Neural cell (in vitro differentiated cells): ENCODE measurements around the gene HS6ST2. TPM values are rescaled to one million over a fixed set of nuclear protein-coding genes. Genes with fewer than 3 reads are reported as not detected.

Source experiments
- H2AFZ ChIP-seq: fragments of 200-600, 300-800 bp; sonication (generic), shearing (Covaris generic); 2 replicates; pipeline ENCODE4 v1.6.0; 2014; ENCODE audit warnings: low read depth, mild to moderate bottlenecking, antibody characterized with exemption, low read length, moderate library complexity
- H3F3A ChIP-seq: fragments of 200-600 bp; shearing (Covaris generic); 2 replicates; pipeline ENCODE4 v1.6.1; 2016; ENCODE audit warnings: mild to moderate bottlenecking, moderate library complexity, mixed read lengths, antibody characterized with exemption, low read length; ENCODE audit not compliant: insufficient read depth, poor library complexity, severe bottlenecking
- H3K27ac ChIP-seq: fragments of 200-600, 300-800 bp; sonication (generic), shearing (Covaris generic); 2 replicates; pipeline ENCODE4 v1.5.1; 2014; ENCODE audit warnings: mild to moderate bottlenecking, low read length, moderate library complexity
- H3K27me3 ChIP-seq: fragments of 300-800, 200-600 bp; sonication (generic), shearing (Covaris generic); 2 replicates; pipeline ENCODE4 v1.6.0; 2014; ENCODE audit warnings: mild to moderate bottlenecking, low read depth, low read length, moderate library complexity; ENCODE audit not compliant: insufficient read depth
- H3K36me3 ChIP-seq: fragments of 300-800, 200-600 bp; sonication (generic), shearing (Covaris generic); 2 replicates; pipeline ENCODE4 v1.5.1; 2014; ENCODE audit warnings: mild to moderate bottlenecking, antibody characterized with exemption, low read length, moderate library complexity; ENCODE audit not compliant: insufficient read depth
- H3K4me2 ChIP-seq: fragments of 300-800, 200-600 bp; sonication (generic), shearing (Covaris generic); 2 replicates; pipeline ENCODE4 v1.6.0; 2014; ENCODE audit warnings: mild to moderate bottlenecking, low read length
- H3K4me3 ChIP-seq: fragments of 300-800, 200-600 bp; sonication (generic), shearing (Covaris generic); 2 replicates; pipeline ENCODE4 v1.5.1; 2014; ENCODE audit warnings: mild to moderate bottlenecking, low read length, moderate library complexity
- H3K79me2 ChIP-seq: fragments of 200-600 bp; shearing (Covaris generic); replicated peaks from 2 replicates; pipeline ENCODE4 v1.6.0; 2014; ENCODE audit warnings: mild to moderate bottlenecking, low read length, moderate library complexity; ENCODE audit not compliant: insufficient read depth
- H3K9ac ChIP-seq: fragments of 300-800, 200-600 bp; sonication (generic), shearing (Covaris generic); 2 replicates; pipeline ENCODE4 v1.6.1; 2016; ENCODE audit warnings: mild to moderate bottlenecking, low read length, mixed read lengths
- H3K9me2 ChIP-seq: fragments of 200-600 bp; shearing (Covaris generic); 2 replicates; pipeline ENCODE4 v1.6.1; 2016; ENCODE audit warnings: mild to moderate bottlenecking, low read length, mixed read lengths; ENCODE audit not compliant: insufficient read depth
- H3K9me3 ChIP-seq: fragments of 200-600, 300-800 bp; sonication (generic), shearing (Covaris generic); 2 replicates; pipeline ENCODE4 v1.6.1; 2016; ENCODE audit warnings: mild to moderate bottlenecking, mixed run types, low read length, moderate library complexity, mixed read lengths
- H4K20me1 ChIP-seq: fragments of 200-600 bp; shearing (Covaris generic); 2 replicates; pipeline ENCODE4 v1.6.1; 2016; ENCODE audit warnings: mild to moderate bottlenecking, mixed run types; ENCODE audit not compliant: insufficient read depth
- EP300 ChIP-seq: fragments of 450-650 bp; conservative IDR thresholded peaks from 2 replicates; pipeline ENCODE4 v1.6.1; 2014; ENCODE audit warnings: antibody characterized with exemption, mild to moderate bottlenecking, moderate library complexity; ENCODE audit not compliant: poor library complexity, severe bottlenecking
- EZH2 ChIP-seq: fragments of 200-600, 300-800 bp; shearing (Covaris generic), sonication (generic); IDR thresholded peaks from 2 replicates; pipeline ENCODE4 v1.6.1; 2014; ENCODE audit warnings: antibody characterized with exemption, low read length, borderline replicate concordance, mild to moderate bottlenecking; ENCODE audit not compliant: insufficient read depth, poor library complexity, severe bottlenecking
- MXI1 ChIP-seq: fragments of 450-650 bp; conservative IDR thresholded peaks from 2 replicates; pipeline ENCODE4 v1.6.1; 2014; ENCODE audit warnings: antibody characterized with exemption, mild to moderate bottlenecking; ENCODE audit not compliant: poor library complexity, severe bottlenecking
- POLR2AphosphoS5 ChIP-seq: IDR thresholded peaks from 2 replicates; pipeline ENCODE4 v1.6.1; 2012
- RAD21 ChIP-seq: fragments of 450-650 bp; conservative IDR thresholded peaks from 2 replicates; pipeline ENCODE4 v1.6.1; 2014; ENCODE audit warnings: antibody characterized with exemption, mild to moderate bottlenecking, moderate library complexity
- SMC3 ChIP-seq: fragments of 450-650 bp; conservative IDR thresholded peaks from 2 replicates; pipeline ENCODE4 v1.6.1; 2014; ENCODE audit warnings: antibody characterized with exemption, mild to moderate bottlenecking, moderate library complexity; ENCODE audit not compliant: poor library complexity
- polyA plus RNA-seq: library from polyadenylated mRNA; depleted of rRNA; stranded (reverse); fragments of >200 nt; gene quantifications from 2 replicates; pipeline ENCODE4 v1.2.3, GENCODE V29; 2014
- TF ChIP-seq, protein P1 (sequence below): fragments of 450-650 bp; IDR thresholded peaks from 2 replicates; pipeline ENCODE4 v1.5.1; 2014; ENCODE audit warnings: antibody characterized with exemption, mild to moderate bottlenecking, moderate library complexity; ENCODE audit not compliant: poor library complexity, severe bottlenecking
- TF ChIP-seq, protein P2 (sequence below): IDR thresholded peaks from 2 replicates; pipeline ENCODE4 v1.6.1; 2012; ENCODE audit warnings: borderline replicate concordance

The HS6ST2 gene
- polyA plus RNA-seq, 1 donor from 2014 or later: 43.0 TPM

DNA sequence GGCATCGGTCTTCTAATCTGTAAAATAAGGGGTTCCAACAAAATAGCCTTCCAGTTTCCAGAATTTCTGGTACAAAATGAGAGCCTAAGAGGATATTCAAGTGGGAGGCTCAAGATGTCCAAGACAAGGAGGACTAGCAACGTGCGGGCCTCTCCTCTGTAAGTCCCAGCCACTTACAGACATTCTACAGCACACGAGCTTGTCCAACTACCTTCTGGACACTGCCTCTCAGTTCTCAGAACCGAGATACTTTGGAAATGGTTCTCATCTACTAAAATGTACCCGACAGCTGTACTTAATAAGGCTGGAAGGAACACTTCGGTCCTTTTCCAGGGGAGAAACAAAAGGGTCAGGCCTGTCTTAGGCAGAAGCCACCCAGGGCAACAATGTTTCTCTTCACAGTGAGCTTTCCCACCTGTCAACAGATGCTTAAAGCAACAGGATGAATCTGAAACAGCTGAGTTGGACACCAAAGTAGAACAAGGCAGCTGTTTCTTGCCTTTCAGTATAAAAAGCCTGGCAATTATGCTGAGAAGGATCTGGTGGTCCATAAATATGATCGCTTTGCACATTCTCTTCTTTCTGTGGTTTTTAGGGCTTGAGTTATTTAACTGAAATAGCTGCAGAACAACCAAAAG, 127.0 kb downstream of the HS6ST2 start:
- Histone ChIP-seq H4K20me1 (no peaks in the 10 kb centered on the region), H3K27ac (no peak overlapping the region), H3K9me2 (no peaks in the 10 kb centered on the region), H3K27me3 (no peaks in the 10 kb centered on the region), H2AFZ (no peak overlapping the region), H3K4me2 (no peak overlapping the region), H3K4me3 (no peak overlapping the region), H3K9me3 (no peaks in the 10 kb centered on the region), H3K9ac (no peak overlapping the region), H3F3A (no peaks in the 10 kb centered on the region), H3K36me3 (no peaks in the 10 kb centered on the region), H3K79me2 (no peaks in the 10 kb centered on the region)
- TF ChIP-seq, protein P1, sequence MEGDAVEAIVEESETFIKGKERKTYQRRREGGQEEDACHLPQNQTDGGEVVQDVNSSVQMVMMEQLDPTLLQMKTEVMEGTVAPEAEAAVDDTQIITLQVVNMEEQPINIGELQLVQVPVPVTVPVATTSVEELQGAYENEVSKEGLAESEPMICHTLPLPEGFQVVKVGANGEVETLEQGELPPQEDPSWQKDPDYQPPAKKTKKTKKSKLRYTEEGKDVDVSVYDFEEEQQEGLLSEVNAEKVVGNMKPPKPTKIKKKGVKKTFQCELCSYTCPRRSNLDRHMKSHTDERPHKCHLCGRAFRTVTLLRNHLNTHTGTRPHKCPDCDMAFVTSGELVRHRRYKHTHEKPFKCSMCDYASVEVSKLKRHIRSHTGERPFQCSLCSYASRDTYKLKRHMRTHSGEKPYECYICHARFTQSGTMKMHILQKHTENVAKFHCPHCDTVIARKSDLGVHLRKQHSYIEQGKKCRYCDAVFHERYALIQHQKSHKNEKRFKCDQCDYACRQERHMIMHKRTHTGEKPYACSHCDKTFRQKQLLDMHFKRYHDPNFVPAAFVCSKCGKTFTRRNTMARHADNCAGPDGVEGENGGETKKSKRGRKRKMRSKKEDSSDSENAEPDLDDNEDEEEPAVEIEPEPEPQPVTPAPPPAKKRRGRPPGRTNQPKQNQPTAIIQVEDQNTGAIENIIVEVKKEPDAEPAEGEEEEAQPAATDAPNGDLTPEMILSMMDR: no peak
- TF ChIP-seq RAD21: no peak
- TF ChIP-seq, protein P2, sequence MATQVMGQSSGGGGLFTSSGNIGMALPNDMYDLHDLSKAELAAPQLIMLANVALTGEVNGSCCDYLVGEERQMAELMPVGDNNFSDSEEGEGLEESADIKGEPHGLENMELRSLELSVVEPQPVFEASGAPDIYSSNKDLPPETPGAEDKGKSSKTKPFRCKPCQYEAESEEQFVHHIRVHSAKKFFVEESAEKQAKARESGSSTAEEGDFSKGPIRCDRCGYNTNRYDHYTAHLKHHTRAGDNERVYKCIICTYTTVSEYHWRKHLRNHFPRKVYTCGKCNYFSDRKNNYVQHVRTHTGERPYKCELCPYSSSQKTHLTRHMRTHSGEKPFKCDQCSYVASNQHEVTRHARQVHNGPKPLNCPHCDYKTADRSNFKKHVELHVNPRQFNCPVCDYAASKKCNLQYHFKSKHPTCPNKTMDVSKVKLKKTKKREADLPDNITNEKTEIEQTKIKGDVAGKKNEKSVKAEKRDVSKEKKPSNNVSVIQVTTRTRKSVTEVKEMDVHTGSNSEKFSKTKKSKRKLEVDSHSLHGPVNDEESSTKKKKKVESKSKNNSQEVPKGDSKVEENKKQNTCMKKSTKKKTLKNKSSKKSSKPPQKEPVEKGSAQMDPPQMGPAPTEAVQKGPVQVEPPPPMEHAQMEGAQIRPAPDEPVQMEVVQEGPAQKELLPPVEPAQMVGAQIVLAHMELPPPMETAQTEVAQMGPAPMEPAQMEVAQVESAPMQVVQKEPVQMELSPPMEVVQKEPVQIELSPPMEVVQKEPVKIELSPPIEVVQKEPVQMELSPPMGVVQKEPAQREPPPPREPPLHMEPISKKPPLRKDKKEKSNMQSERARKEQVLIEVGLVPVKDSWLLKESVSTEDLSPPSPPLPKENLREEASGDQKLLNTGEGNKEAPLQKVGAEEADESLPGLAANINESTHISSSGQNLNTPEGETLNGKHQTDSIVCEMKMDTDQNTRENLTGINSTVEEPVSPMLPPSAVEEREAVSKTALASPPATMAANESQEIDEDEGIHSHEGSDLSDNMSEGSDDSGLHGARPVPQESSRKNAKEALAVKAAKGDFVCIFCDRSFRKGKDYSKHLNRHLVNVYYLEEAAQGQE: no peak
- TF ChIP-seq MXI1: no peak
- no peak for TF ChIP-seq EZH2
- no peak for TF ChIP-seq POLR2AphosphoS5
- no peak for TF ChIP-seq SMC3
- TF ChIP-seq EP300: no peak

DNA sequence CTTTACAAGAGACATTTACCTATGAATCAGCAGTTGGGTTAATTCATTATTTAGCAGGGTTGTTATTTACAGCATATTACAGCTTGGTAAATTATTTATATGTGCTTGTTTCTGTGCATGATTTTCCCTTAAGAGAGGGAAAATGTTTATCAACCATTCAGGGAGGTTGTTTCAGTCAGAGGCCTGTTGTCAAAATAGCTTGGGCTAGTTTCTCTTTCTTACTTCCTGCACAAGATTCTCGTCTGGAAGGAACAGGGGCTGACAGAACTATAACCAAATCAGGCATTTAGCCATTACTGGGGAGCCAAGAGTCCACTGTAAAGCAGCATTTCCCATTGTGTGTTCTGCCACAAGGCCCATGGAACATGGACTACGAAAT, 135.8 kb downstream of the HS6ST2 start:
- no peak overlapping the region for H2AFZ ChIP-seq

More for the DNA sequence above, 135.8 kb downstream of the HS6ST2 start:
- Histone ChIP-seq H4K20me1 (no peaks in the 10 kb centered on the region), H3K27ac (no peak overlapping the region), H3K9ac (no peak overlapping the region), H3K4me3 (no peak overlapping the region), H3K79me2 (no peaks in the 10 kb centered on the region), H3K4me2 (no peak overlapping the region), H3K9me3 (no peaks in the 10 kb centered on the region), H3K9me2 (no peaks in the 10 kb centered on the region), H3K27me3 (no peaks in the 10 kb centered on the region), H3K36me3 (no peaks in the 10 kb centered on the region), H3F3A (no peaks in the 10 kb centered on the region)
- TF ChIP-seq SMC3: no peak
- TF ChIP-seq, protein P1: no peak
- TF ChIP-seq MXI1: no peak
- no peak for TF ChIP-seq EZH2
- no peak for TF ChIP-seq EP300
- no peak for TF ChIP-seq POLR2AphosphoS5
- TF ChIP-seq RAD21: no peak
